Activated CD4-positive, alpha-beta T cell treated with anti-CD3 and anti-CD28 coated beads for 1 hour (primary cell): ENCODE measurements around the gene COL28A1.

Source experiments
- DNase-seq: peaks from one replicate; pipeline ENCODE4 v3.0.0-alpha.2; 2020

Gene COL28A1

GRCh38 chr7:7452119-7452518 is 83.6 kb downstream of the COL28A1 start:
- no peak for DNase-seq

GRCh38 chr7:7449055-7449454 is 86.6 kb downstream of the COL28A1 start:
- no peak for DNase-seq

GRCh38 chr7:7446616-7447015 is 89.1 kb downstream of the COL28A1 start:
- DNase-seq: no peak

- DNase-seq: no peak
These were observed 91.8 kb downstream of the COL28A1 start for GRCh38 chr7:7443806-7444350.

GRCh38 chr7:7439564-7439963 is 96.1 kb downstream of the COL28A1 start:
- no peak for DNase-seq

GRCh38 chr7:7438851-7439250 is 96.8 kb downstream of the COL28A1 start:
- no peak for DNase-seq

GRCh38 chr7:7435978-7436377 is 99.7 kb downstream of the COL28A1 start:
- no peak for DNase-seq

- DNase-seq: no peak
These were observed 101.3 kb downstream of the COL28A1 start for GRCh38 chr7:7434329-7434728.

- DNase-seq: no peak
These were observed 101.9 kb downstream of the COL28A1 start for GRCh38 chr7:7433811-7434210.

- DNase-seq: no peak
These were observed 102.7 kb downstream of the COL28A1 start for GRCh38 chr7:7432979-7433378.

- no peak for DNase-seq
These were observed 106.9 kb downstream of the COL28A1 start for GRCh38 chr7:7428806-7429205.

- DNase-seq: no peak
These were observed 108.3 kb downstream of the COL28A1 start for GRCh38 chr7:7427363-7427762.

GRCh38 chr7:7426676-7427075 is 109.0 kb downstream of the COL28A1 start:
- DNase-seq: no peak

- no peak for DNase-seq
These were observed 110.4 kb downstream of the COL28A1 start for GRCh38 chr7:7425321-7425720.

GRCh38 chr7:7424151-7424873 is 111.4 kb downstream of the COL28A1 start:
- peak; percentile 12 for DNase-seq

GRCh38 chr7:7422641-7423040 is 113.0 kb downstream of the COL28A1 start:
- no peak for DNase-seq

- DNase-seq: no peak
These were observed 113.8 kb downstream of the COL28A1 start for GRCh38 chr7:7421826-7422225.

GRCh38 chr7:7418997-7419396 is 116.7 kb downstream of the COL28A1 start:
- no peak for DNase-seq

GRCh38 chr7:7417851-7418250 is 117.8 kb downstream of the COL28A1 start:
- DNase-seq: no peak

GRCh38 chr7:7417414-7417813 is 118.3 kb downstream of the COL28A1 start:
- DNase-seq: no peak

- DNase-seq: no peak
These were observed 119.4 kb downstream of the COL28A1 start for GRCh38 chr7:7416031-7416858.

GRCh38 chr7:7414791-7415603 is 120.7 kb downstream of the COL28A1 start:
- DNase-seq: no peak
